Activated naive CD4-positive, alpha-beta T cell (primary cell): ENCODE results near the gene FBF1.
"Not testable (repeated sequence)": the region's sequence is repeated elsewhere in the genome, so short reads cannot be mapped to it uniquely, and the experiment has no call there.

Experiments used
- DNase-seq, 4 experiments: peaks; one replicate each; lab custom pipeline; 2025; lab: John Stamatoyannopoulos, UW

FBF1 gene

GRCh38 chr17:75875182-75875939 is 65.5 kb downstream of the FBF1 start:
- no peak for DNase-seq

DNA sequence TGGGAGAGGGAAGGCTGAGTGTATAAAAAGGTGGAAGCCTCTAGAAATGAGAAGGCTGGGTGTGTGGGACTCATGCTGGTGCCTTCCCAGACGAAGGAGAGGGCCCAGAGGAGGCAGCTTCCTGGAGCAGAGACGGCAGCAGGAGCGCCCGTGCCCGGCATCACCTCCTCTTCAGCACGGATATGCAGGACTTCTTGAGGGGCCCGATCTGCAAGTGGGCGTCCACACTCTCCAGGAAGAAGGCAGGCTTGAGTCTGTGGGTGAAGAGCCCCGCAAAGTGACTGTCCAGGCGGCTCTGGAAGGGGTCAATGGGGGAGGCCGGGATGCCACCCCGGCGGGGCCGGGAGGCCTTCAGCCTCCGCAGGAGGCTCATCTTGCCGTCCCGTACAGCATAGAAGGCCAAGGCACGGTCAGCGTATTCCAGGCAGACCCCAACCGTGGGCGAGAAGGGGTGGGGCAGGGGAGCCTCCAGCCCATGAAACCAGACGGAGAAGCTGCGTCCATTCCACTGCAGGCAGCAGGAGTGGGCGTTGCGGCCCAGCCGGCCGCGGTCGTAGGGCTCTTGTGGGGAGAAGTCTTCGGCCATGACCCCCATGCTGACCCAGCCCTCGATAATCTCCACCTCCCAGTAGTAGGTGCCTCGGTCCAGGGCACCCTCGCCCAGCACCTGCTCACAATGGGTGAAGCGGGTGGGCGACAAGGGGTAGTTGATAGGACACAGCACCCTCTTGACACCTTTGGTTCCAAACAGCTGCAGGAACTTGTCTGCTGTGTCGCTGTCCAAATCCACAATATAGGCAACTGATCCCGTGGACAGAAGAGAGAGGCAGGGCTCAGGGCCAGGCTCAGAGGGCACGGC is 66.3 kb downstream of the FBF1 start:
- DNase-seq = no peak

GRCh38 chr17:75873587-75874322 is 67.1 kb downstream of the FBF1 start:
- DNase-seq = no peak

DNA sequence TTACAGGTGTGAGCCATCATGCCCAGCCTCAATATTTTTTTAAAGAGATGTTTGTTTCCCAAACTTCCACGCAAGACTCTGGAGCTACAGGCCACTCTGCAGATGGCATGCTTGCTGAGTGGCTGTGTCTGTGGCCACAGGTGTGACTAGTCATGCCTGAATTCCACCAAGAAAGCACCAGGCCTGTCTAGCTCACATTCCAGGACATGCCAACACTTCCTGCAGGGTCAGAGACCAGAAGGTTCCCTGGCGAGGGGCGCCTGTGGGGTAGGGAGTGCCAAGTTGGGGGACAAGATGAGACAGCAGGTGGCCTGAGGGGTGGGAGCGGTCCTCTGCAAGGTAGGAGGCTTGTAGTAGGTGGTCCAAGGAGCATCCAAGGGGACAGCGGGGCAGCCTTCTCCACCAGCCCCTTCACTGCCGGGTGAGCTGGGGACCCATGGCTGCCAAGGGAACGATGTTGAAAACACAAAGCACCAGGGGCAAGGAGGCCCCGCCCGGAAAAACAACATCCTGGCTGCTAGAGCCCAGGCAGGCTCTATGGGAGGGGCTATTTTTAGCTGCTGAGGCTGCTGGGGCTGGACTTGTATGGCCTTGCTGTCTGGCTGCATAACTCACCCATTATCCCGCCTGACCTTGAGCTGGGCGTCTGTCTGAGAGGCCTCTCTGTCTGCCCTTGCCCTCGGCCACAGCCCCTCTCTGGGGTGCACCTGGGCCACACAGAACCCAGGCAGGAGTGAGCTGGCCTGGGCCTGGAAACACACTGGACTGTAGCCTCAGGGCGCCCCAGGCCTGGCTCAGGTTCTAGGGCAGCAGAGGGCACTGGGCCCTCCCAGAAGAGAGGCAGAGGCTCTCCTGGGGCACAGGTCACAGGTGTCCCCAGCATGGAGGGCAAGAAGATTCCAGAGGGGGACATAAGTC is 68.1 kb downstream of the FBF1 start:
- DNase-seq = peak in 2 of 4 experiments; percentile 52 to 60

- not testable (repeated sequence) for DNase-seq
These were observed 70.6 kb downstream of the FBF1 start for GRCh38 chr17:75870228-75870627.

DNA sequence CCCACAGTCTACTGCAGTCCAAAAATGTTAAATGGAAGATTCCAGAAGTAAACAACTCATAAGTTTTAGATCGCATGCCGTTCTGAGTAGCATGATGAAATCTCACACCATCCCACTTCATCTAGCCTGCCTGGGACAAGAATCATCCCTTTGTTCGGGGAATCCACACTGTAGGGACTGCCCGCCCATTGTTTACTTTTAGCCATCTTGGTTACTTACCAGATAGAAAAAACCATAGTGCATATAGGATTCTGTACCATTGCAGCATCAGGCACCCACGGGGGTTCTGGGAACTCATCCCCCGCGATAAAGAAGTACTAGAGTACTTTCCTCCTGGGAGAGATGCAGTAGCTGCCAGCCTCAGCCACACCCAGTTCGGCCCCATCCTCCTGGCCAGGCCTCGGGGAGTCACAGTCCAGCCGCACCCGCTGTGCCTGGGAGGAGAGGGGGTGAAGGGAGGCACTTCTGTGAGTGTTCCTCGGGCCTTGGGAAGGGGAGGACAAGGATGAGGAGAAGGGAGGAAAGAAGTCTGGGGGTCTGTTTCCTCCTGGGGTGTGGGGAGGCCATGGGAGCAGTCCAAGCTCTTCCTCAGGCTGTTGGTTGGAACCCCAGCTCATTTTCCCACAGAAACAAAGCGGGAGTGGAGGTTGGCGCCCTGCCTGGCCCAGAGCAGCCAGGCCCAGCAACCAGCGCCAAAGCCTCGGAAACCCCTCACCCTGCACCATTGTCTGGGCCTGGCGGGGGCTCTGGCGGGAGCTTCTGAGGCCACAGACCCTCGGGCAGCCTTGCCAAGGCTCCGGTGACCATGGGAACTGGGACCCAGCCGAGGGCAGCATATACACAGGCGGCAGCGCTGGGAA is 71.3 kb downstream of the FBF1 start:
- no peak for DNase-seq

DNA sequence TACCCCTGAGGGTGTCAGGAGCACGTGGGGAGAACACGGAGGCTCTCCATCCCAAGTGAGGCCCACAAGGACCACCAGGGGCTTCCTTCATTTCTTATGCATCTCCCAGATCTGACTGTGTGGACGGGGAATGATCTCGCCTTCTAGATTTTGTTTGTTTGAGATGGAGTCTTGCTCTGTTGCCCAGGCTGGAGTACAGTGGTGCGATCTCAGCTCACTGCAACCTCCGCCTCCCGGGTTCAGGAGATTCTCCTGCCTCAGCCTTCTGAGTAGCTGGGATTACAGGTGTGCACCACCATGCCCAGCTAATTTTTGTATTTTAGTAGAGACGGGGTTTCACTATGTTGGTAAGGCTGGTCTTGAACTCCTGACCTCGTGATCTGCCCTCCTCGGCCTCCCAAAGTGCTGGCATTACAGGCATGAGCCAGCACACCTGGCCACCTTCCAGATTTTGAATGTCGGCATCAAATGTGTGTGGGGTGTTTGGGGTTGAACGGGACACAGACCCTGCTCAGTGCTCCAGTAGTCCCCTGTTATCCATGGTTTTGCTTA is 72.0 kb downstream of the FBF1 start:
- DNase-seq = not testable (repeated sequence)

DNA sequence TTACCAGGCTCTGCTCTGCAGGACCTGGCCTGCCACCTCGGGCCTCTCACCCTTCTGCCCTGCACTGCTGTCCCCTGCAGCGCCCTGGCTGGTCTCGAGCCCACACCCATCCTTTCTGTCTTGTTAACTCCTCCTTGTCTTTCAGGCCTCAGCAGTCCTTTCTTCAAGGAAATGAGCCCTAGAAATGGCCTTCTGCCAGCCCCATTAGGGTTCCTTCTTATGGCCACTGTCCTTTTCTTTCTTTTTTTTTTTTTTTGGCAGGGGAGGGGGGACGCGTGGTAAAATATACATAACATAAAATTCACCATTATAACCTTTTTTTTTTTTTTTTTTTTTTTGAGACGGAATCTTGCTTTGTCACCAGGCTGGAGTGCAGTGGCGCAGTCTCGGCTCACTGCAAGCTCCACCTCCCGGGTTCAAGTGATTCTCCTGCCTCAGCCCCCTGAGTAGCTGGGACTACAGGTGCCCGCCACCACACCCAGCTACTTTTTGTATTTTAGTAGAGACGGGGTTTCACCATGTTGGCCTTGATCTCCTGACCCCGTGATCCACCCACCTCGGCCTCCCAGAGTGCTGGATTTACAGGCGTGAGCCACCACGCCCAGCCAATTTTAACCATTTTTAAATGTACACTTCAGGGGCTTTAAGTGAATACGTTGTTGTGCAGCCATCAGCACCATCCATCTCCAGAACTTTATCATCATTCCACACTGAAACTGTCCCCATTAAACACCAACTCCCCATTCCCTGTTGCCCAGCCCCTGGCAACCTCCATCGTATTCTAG is 75.2 kb downstream of the FBF1 start:
- not testable (repeated sequence) for DNase-seq

- DNase-seq = not testable (repeated sequence)
These were observed 76.0 kb downstream of the FBF1 start for GRCh38 chr17:75864887-75865286.

DNA sequence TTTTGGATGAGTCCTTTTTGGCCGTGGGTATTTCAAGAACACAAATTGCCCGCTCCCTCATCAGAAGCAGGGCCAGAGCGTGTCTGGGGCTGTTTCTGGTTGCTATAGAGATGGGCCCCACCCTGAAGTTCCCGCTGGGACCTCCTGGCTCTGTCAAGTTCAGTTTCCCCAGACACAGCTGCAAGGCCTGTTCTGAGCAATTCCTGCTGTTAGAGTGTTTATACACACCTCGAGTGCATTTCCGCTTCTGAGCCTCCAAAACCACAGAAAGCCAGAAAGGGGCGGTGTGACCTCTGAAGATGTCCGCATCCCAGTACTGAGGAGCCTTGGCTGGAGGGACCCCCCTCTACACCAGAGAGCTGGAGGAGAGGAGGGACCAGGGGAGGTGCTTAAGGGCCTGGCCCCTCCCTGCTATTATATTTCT is 76.4 kb downstream of the FBF1 start:
- DNase-seq = no peak

GRCh38 chr17:75861927-75862317 is 78.9 kb downstream of the FBF1 start:
- no peak for DNase-seq
